ENCODE results near the gene UNC5C. TPM values are rescaled to one million over a fixed set of nuclear protein-coding genes. Genes with fewer than 3 reads are reported as not detected.
A peak's percentile ranks its signal among the peaks of the same experiment; 100 is the strongest.

The UNC5C gene
- total and polyA plus RNA-seq, 2 of the 8 experiments (the other 6 are each of a cell fraction or from before 2014, with no cell fraction given) = 0.30 to 1.3 TPM

GRCh38 chr4:95540227-95540626 is 8.5 kb downstream of the UNC5C start:
- Histone ChIP-seq H3K18ac (ENCODE audit: extremely low read depth, low read length) (no peak overlapping the region), H2BK120ac (replicated peaks; ENCODE audit: low read depth, low read length) (no peak overlapping the region), H3K4me2 (ENCODE audit: insufficient read depth in 1 of 2, low read depth in 2 of 2, low read length in 2 of 2) (no peak overlapping the region), H3K79me2 (ENCODE audit: control insufficient read depth in 1 of 2, insufficient read depth in 2 of 2, low read length in 2 of 2) (no peaks in the 10 kb centered on the region), H3K23me2 (ENCODE audit: low read depth, low read length) (no peaks in the 10 kb centered on the region), H3K27ac (ENCODE audit: low read depth, low read length) (no peak overlapping the region), H4K91ac (replicated peaks; ENCODE audit: insufficient read length, low read length) (no peak overlapping the region), H3K27me3 (replicated peaks in 1 of 4; ENCODE audit: control insufficient read depth in 3 of 4, extremely low read depth in 1 of 4, insufficient read depth in 3 of 4, low read length in 3 of 4) (no peaks in the 10 kb centered on the region), H3K9me3 (ENCODE audit: insufficient read depth in 2 of 2, low read depth in 1 of 2, low read length in 1 of 2) (no peaks in the 10 kb centered on the region), H3K36me3 (ENCODE audit: control insufficient read depth in 2 of 4, insufficient read depth in 4 of 4, low read length in 3 of 4) (no peaks in the 10 kb centered on the region), H3K4me1 (replicated peaks in 1 of 4; ENCODE audit: control insufficient read depth in 3 of 4, insufficient read depth in 4 of 4, low read length in 3 of 4) (no peaks in the 10 kb centered on the region), H3K14ac (ENCODE audit: insufficient read length) (peak overlapping the region; percentile 66), H3K4me3 (ENCODE audit: extremely low read depth in 1 of 4, insufficient read depth in 2 of 4, low read depth in 3 of 4, low read length in 4 of 4) (no peak overlapping the region), H3K79me1 (ENCODE audit: low read depth, low read length) (no peaks in the 10 kb centered on the region), H2BK15ac (ENCODE audit: low read length) (no peak overlapping the region), H2BK12ac (ENCODE audit: low read depth, low read length) (no peak overlapping the region), H2BK5ac (ENCODE audit: low read depth, low read length) (no peak overlapping the region), H3K9ac (replicated peaks in 1 of 4; ENCODE audit: extremely low read depth in 1 of 4, low read depth in 3 of 4, low read length in 3 of 4) (no peak overlapping the region), H2AK5ac (ENCODE audit: low read depth, low read length) (no peak overlapping the region), H3K4ac (replicated peaks; ENCODE audit: insufficient read length, low read depth, low read length) (no peak overlapping the region), H4K5ac (ENCODE audit: insufficient read length, low read depth, low read length) (no peak overlapping the region), H4K8ac (ENCODE audit: extremely low read depth, insufficient read depth, low read length) (no peak overlapping the region), H3K56ac (replicated peaks; ENCODE audit: insufficient read length, low read depth, low read length) (no peak overlapping the region), H3K23ac (ENCODE audit: insufficient read length) (no peak overlapping the region), H2AFZ (ENCODE audit: low read length) (no peak overlapping the region), H4K20me1 (replicated peaks in 1 of 2; ENCODE audit: control insufficient read depth in 1 of 2, insufficient read depth in 2 of 2, low read length in 2 of 2) (no peaks in the 10 kb centered on the region), H2BK20ac (ENCODE audit: low read length) (no peak overlapping the region)
- WGBS, 2 experiments (ENCODE audit: extremely low coverage in 1 of 2, insufficient coverage in 1 of 2, insufficient read length in 1 of 2, insufficient replicate concordance in 2 of 2, low coverage in 1 of 2, low lambda C conversion rate in 2 of 2, missing lambda C conversion rate in 1 of 2) = 65% methylated on average over 3 of the region's 3 CpGs; no CpG with 5 or more reads in 1 of the 2 experiments
- CTCF ChIA-PET (ENCODE audit: partially characterized antibody) = no interaction called here
- DNase-seq (ENCODE audit: low read depth in 1 of 2, low spot score in 2 of 2) = no peak
- POLR2A ChIA-PET (ENCODE audit: partially characterized antibody) = no interaction called here
- FAIRE-seq = no peak
- TF ChIP-seq SUZ12 (IDR thresholded peaks at IDR 0.05; ENCODE audit: low read length) (no peak), YY1 (IDR thresholded peaks at IDR 0.05; ENCODE audit: low read depth, low read length) (no peak), POU5F1 (IDR thresholded peaks at IDR 0.05; ENCODE audit: low read depth, low read length) (no peak), GABPA (IDR thresholded peaks at IDR 0.05; ENCODE audit: borderline replicate concordance, insufficient read depth, low read length) (no peak), HDAC2 (IDR thresholded peaks at IDR 0.05; ENCODE audit: borderline replicate concordance in 1 of 2, low read depth in 2 of 2, low read length in 2 of 2) (no peak), KDM5A (IDR thresholded peaks at IDR 0.05; ENCODE audit: low read length) (no peak)
